Right cardiac atrium (tissue), 5 donors: ENCODE measurements around the gene MUC6. TPM values are rescaled to one million over a fixed set of nuclear protein-coding genes. Genes with fewer than 3 reads are reported as not detected.

ENCODE experiments used
- ATAC-seq, 2 donors: fragments of 200-7000 bp; cut with Tn5 transposase; one replicate each; pipeline versions ENCODE4 v1.8.0 to v1.9.1; 2020; ENCODE audit warnings: moderate library complexity in 2 of 2, mild to moderate bottlenecking in 1 of 2
- DNase-seq, 3 donors: peaks; one replicate each; pipeline ENCODE4 v3.0.0-alpha.2; 2020
- H3K27ac ChIP-seq: one replicate; pipeline ENCODE4 v1.5.1; 2013; ENCODE audit warnings: mild to moderate bottlenecking, low read length, control low read depth, moderate library complexity
- H3K27me3 ChIP-seq: one replicate; pipeline ENCODE4 v1.6.1; 2013; ENCODE audit not compliant: control insufficient read depth, insufficient read depth
- H3K4me1 ChIP-seq: one replicate; pipeline ENCODE4 v1.6.1; 2013; ENCODE audit warnings: low read length; ENCODE audit not compliant: control insufficient read depth, insufficient read depth
- H3K4me3 ChIP-seq: one replicate; pipeline ENCODE4 v1.5.1; 2013; ENCODE audit warnings: low read length, control low read depth
- H3K9me3 ChIP-seq: one replicate; pipeline ENCODE4 v1.6.1; 2013; ENCODE audit warnings: low read length; ENCODE audit not compliant: control insufficient read depth
- WGBS: extraction: QIAGEN DNeasy Blood & Tissue Kit; methylation state at CpG from one replicate; pipeline ENCODE4 v1.1.7; 2013; 5-methylcytosine and 5-hydroxymethylcytosine counted together
- intact Hi-C, 4 donors: fragments of 100-400 bp; cut with DNase I; formaldehyde crosslinking; loops; one replicate each; pipeline versions ENCODE4 v1.11.0 to v1.14.0; 2022 to 2023
- polyA plus RNA-seq: library from polyadenylated mRNA; stranded (reverse); fragments of 200-250 nt; gene quantifications from one replicate; pipeline ENCODE4 v1.2.3, GENCODE V29; 2013
- total RNA-seq, 4 donors: library from RNA; stranded (reverse); fragmentation: NEBNext Ultra II Directional; extraction: Animal tissue kit (Norgen Biotek cat#: 25700); gene quantifications; one replicate each; pipeline ENCODE4 v1.2.1, GENCODE V29; 2021
- donor health status: healthy with polysubstance abuse.
- donor health status: DM: no; HTN: yes; CAD: no.
- donor health status: DM: no; HTN: no; CAD: no.
- donor health status: DM: no; HTN: yes; CAD: no; lungs with severe emphysema.
- donor health status: DM: yes; HTN: yes; CAD: no.

The MUC6 gene
- total and polyA plus RNA-seq, 5 donors: 0.05 TPM; not detected in 4

GRCh38 chr11:991034-991433 is 45.5 kb downstream of the MUC6 start:
- H3K4me1 ChIP-seq: no peaks in the 10 kb centered on the region
- H3K27ac ChIP-seq: no peak overlapping the region
- 86% methylated on average over 12 of the region's 12 CpGs for WGBS
- no peak overlapping the region for H3K4me3 ChIP-seq
- no peaks in the 10 kb centered on the region for H3K9me3 ChIP-seq
- DNase-seq (no peak), ATAC-seq (no peak)
- intact Hi-C loops: no loop called here
- H3K27me3 ChIP-seq: no peaks in the 10 kb centered on the region

- intact Hi-C loops: no loop called here
- H3K4me3 ChIP-seq: no peak overlapping the region
- WGBS: 87% methylated on average over 10 of the region's 10 CpGs
- H3K4me1 ChIP-seq: no peaks in the 10 kb centered on the region
- no peaks in the 10 kb centered on the region for H3K27me3 ChIP-seq
- ATAC-seq (no peak), DNase-seq (peak in 1 of 3 donors; percentile 33)
- H3K9me3 ChIP-seq: no peaks in the 10 kb centered on the region
- no peak overlapping the region for H3K27ac ChIP-seq
Measured at GRCh38 chr11:990101-990500, 46.4 kb downstream of the MUC6 start.

DNA sequence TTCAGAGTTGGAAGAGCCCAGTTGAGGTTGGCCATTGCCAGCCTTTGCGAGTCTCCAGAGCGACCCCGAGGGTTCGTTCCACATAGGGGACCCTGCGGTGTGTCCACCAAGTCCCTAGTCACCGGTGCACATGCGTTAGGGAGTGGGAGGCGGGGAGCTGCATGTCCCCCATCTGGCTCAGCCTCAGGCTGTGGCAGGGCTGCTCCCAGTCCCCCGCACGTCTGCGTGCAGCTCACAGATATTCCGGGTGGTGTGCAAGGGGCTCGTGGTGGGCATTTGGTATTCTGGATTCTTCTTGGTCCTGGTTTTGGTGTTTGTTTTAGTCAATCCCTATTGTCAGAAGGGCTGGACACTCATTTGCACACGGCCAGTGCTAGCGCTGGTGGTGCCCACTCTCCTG is 48.8 kb downstream of the MUC6 start:
- Histone ChIP-seq H3K4me1 (no peaks in the 10 kb centered on the region), H3K27ac (no peak overlapping the region), H3K27me3 (no peaks in the 10 kb centered on the region), H3K4me3 (no peak overlapping the region), H3K9me3 (no peaks in the 10 kb centered on the region)
- ATAC-seq (no peak), DNase-seq (peak in 1 of 3 donors; percentile 32)
- WGBS: 95% methylated on average over 15 of the region's 15 CpGs
- intact Hi-C loops: no loop called here

DNA sequence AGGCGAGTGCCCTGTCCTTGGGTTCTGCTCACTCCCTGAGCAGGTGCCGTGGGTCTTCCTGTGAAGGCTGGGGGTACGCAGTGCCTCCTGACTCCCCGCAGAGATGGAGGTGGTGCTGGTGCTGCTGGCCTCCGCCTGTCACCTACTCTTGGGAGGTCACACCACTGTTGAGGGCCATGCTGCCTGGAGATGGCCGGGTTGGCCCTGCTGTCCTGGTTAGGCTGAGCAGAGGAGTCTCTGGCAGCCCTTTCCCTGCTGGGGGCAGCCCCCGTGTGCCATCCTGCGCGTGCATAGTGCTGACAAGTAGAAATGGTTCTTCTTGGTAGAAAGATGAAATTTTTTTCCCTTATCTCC is 49.6 kb downstream of the MUC6 start:
- 97% methylated on average over 9 of the region's 9 CpGs for WGBS
- DNase-seq (peak in 1 of 3 donors; percentile 57), ATAC-seq (no peak)
- Histone ChIP-seq H3K9me3 (no peaks in the 10 kb centered on the region), H3K27me3 (no peaks in the 10 kb centered on the region), H3K4me3 (no peak overlapping the region), H3K27ac (no peak overlapping the region), H3K4me1 (no peaks in the 10 kb centered on the region)
- intact Hi-C loops: no loop called here

GRCh38 chr11:986270-986951 is 50.1 kb downstream of the MUC6 start:
- Histone ChIP-seq H3K4me3 (no peak overlapping the region), H3K27me3 (no peaks in the 10 kb centered on the region), H3K27ac (no peak overlapping the region), H3K9me3 (no peaks in the 10 kb centered on the region), H3K4me1 (no peaks in the 10 kb centered on the region)
- DNase-seq (peak in 2 of 3 donors; percentile 56 to 62), ATAC-seq (peak; percentile 17 to 67)
- intact Hi-C loops: no loop called here
- WGBS: 81% methylated on average over 28 of the region's 28 CpGs

DNA sequence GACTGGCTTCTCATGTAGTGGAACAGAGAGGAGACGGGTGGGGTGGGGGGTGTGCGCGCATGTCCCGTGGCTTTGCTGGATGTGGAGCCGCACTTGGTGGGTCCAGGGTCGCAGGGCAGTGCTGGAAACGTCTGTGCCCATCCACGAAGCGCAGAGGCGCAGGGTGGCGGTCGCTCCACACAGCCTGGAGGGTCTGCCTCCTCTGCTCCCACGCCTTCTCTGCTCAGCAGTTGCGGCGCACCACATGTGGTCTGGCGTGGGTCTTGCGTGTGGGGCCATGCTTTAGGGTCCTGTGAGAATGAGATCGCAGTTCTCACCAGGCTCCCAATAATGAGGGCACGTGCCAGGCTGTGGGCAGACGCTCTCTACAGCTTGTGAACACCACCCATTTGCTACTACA is 50.7 kb downstream of the MUC6 start:
- Histone ChIP-seq H3K4me1 (no peaks in the 10 kb centered on the region), H3K4me3 (no peak overlapping the region), H3K9me3 (no peaks in the 10 kb centered on the region), H3K27me3 (no peaks in the 10 kb centered on the region), H3K27ac (no peak overlapping the region)
- ATAC-seq (no peak), DNase-seq (peak in 1 of 3 donors; percentile 45)
- 96% methylated on average over 20 of the region's 20 CpGs for WGBS
- intact Hi-C loops: no loop called here

- Histone ChIP-seq H3K4me3 (no peak overlapping the region), H3K4me1 (no peaks in the 10 kb centered on the region), H3K27me3 (no peaks in the 10 kb centered on the region), H3K27ac (no peak overlapping the region), H3K9me3 (no peaks in the 10 kb centered on the region)
- intact Hi-C loops: no loop called here
- no peak for ATAC-seq
- DNase-seq: no peak
- WGBS: 94% methylated on average over 21 of the region's 21 CpGs
Measured at GRCh38 chr11:985406-985805, 51.1 kb downstream of the MUC6 start.

GRCh38 chr11:984546-984945 is 52.0 kb downstream of the MUC6 start:
- no peaks in the 10 kb centered on the region for H3K4me1 ChIP-seq
- WGBS: 95% methylated on average over 15 of the region's 15 CpGs
- ATAC-seq (no peak), DNase-seq (no peak)
- intact Hi-C loops: no loop called here
- H3K9me3 ChIP-seq: no peaks in the 10 kb centered on the region
- H3K27me3 ChIP-seq: no peaks in the 10 kb centered on the region
- H3K4me3 ChIP-seq: no peak overlapping the region
- no peak overlapping the region for H3K27ac ChIP-seq

DNA sequence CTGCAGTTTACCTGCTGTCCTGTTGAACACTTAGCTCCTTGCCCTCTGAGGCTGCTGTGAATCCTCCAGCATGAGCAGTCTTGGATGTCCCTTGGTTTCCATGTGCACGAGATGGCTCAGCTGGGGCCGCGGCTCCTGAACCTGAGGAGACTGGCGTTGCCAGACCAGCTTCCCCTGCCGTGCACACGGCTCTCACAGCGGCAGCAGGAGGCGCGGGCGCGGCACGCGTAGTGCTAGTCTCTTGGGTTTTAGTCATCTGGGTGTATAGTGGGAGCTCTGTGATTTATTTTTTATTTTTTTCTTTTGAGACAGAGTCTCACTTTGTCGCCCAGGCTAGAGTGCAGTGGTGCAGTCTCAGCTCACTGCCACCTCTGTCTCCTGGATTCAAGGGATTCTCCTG is 54.8 kb downstream of the MUC6 start:
- no peaks in the 10 kb centered on the region for H3K27me3 ChIP-seq
- no peak for ATAC-seq
- WGBS: 95% methylated on average over 14 of the region's 14 CpGs
- no peaks in the 10 kb centered on the region for H3K9me3 ChIP-seq
- no peak for DNase-seq
- H3K4me3 ChIP-seq: no peak overlapping the region
- no peaks in the 10 kb centered on the region for H3K4me1 ChIP-seq
- intact Hi-C loops: no loop called here
- H3K27ac ChIP-seq: no peak overlapping the region

GRCh38 chr11:980438-981357 is 55.8 kb downstream of the MUC6 start:
- intact Hi-C loops: no loop called here
- no peak overlapping the region for H3K4me3 ChIP-seq
- no peaks in the 10 kb centered on the region for H3K9me3 ChIP-seq
- 79% methylated on average over 26 of the region's 26 CpGs for WGBS
- DNase-seq (no peak), ATAC-seq (peak in 1 of 2 donors; percentile 45)
- H3K4me1 ChIP-seq: no peaks in the 10 kb centered on the region
- no peak overlapping the region for H3K27ac ChIP-seq
- no peaks in the 10 kb centered on the region for H3K27me3 ChIP-seq

- H3K27me3 ChIP-seq: no peaks in the 10 kb centered on the region
- no peaks in the 10 kb centered on the region for H3K9me3 ChIP-seq
- H3K4me3 ChIP-seq: no peak overlapping the region
- intact Hi-C loops: no loop called here
- 77% methylated on average over 16 of the region's 16 CpGs for WGBS
- DNase-seq: no peak
- H3K27ac ChIP-seq: no peak overlapping the region
- peak in 1 of 2 donors; percentile 7 for ATAC-seq
- no peaks in the 10 kb centered on the region for H3K4me1 ChIP-seq
Measured at GRCh38 chr11:978781-979180, 57.7 kb downstream of the MUC6 start.
